ENCODE results near the gene ATP13A4. TPM values are rescaled to one million over a fixed set of nuclear protein-coding genes. Genes with fewer than 3 reads are reported as not detected.

ATP13A4 gene
- polyA plus RNA-seq, 1 donor from 2014 or later: 6.2 TPM

- Histone ChIP-seq H3K36me3 (ENCODE audit: insufficient read depth, low read length) (no peaks in the 10 kb centered on the region), H3K9me2 (ENCODE audit: insufficient read depth, low read length) (no peaks in the 10 kb centered on the region), H2AFZ (ENCODE audit: low read depth, low read length) (no peak overlapping the region), H3K4me3 (ENCODE audit: low read length) (no peak overlapping the region), H3K9ac (ENCODE audit: low read length) (no peak overlapping the region), H3F3A (ENCODE audit: insufficient read depth, low read length, poor library complexity, severe bottlenecking) (no peaks in the 10 kb centered on the region), H3K4me2 (ENCODE audit: low read length) (no peak overlapping the region), H3K27ac (ENCODE audit: low read length) (no peak overlapping the region), H3K9me3 (ENCODE audit: low read length) (no peaks in the 10 kb centered on the region), H3K79me2 (replicated peaks; ENCODE audit: insufficient read depth, low read length) (no peaks in the 10 kb centered on the region), H4K20me1 (ENCODE audit: insufficient read depth) (no peaks in the 10 kb centered on the region), H3K27me3 (ENCODE audit: insufficient read depth, low read depth, low read length) (no peaks in the 10 kb centered on the region)
- TF ChIP-seq SMC3 (conservative IDR thresholded peaks at IDR 0.05; ENCODE audit: poor library complexity): no peak
- no peak for TF ChIP-seq EP300 (conservative IDR thresholded peaks at IDR 0.05; ENCODE audit: poor library complexity, severe bottlenecking)
- TF ChIP-seq RAD21 (conservative IDR thresholded peaks at IDR 0.05): no peak
- no peak for TF ChIP-seq POLR2AphosphoS5 (IDR thresholded peaks at IDR 0.05)
- TF ChIP-seq, protein P1, sequence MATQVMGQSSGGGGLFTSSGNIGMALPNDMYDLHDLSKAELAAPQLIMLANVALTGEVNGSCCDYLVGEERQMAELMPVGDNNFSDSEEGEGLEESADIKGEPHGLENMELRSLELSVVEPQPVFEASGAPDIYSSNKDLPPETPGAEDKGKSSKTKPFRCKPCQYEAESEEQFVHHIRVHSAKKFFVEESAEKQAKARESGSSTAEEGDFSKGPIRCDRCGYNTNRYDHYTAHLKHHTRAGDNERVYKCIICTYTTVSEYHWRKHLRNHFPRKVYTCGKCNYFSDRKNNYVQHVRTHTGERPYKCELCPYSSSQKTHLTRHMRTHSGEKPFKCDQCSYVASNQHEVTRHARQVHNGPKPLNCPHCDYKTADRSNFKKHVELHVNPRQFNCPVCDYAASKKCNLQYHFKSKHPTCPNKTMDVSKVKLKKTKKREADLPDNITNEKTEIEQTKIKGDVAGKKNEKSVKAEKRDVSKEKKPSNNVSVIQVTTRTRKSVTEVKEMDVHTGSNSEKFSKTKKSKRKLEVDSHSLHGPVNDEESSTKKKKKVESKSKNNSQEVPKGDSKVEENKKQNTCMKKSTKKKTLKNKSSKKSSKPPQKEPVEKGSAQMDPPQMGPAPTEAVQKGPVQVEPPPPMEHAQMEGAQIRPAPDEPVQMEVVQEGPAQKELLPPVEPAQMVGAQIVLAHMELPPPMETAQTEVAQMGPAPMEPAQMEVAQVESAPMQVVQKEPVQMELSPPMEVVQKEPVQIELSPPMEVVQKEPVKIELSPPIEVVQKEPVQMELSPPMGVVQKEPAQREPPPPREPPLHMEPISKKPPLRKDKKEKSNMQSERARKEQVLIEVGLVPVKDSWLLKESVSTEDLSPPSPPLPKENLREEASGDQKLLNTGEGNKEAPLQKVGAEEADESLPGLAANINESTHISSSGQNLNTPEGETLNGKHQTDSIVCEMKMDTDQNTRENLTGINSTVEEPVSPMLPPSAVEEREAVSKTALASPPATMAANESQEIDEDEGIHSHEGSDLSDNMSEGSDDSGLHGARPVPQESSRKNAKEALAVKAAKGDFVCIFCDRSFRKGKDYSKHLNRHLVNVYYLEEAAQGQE (IDR thresholded peaks at IDR 0.05; ENCODE audit: borderline replicate concordance): no peak
- no peak for TF ChIP-seq CTCF (IDR thresholded peaks at IDR 0.05; ENCODE audit: poor library complexity, severe bottlenecking)
- no peak for TF ChIP-seq EZH2 (IDR thresholded peaks at IDR 0.05; ENCODE audit: borderline replicate concordance, insufficient read depth, low read length, poor library complexity, severe bottlenecking)
- TF ChIP-seq TAF1 (IDR thresholded peaks at IDR 0.05; ENCODE audit: low read depth): no peak
- no peak for TF ChIP-seq MXI1 (conservative IDR thresholded peaks at IDR 0.05; ENCODE audit: poor library complexity, severe bottlenecking)
These were observed 162.8 kb downstream of the ATP13A4 start for GRCh38 chr3:193391902-193392301.

GRCh38 chr3:193389335-193389734 is 165.4 kb downstream of the ATP13A4 start:
- H3K79me2 ChIP-seq (replicated peaks; ENCODE audit: insufficient read depth, low read length): no peaks in the 10 kb centered on the region
- H3K36me3 ChIP-seq (ENCODE audit: insufficient read depth, low read length): no peaks in the 10 kb centered on the region
- H4K20me1 ChIP-seq (ENCODE audit: insufficient read depth): no peaks in the 10 kb centered on the region
- no peaks in the 10 kb centered on the region for H3K9me2 ChIP-seq (ENCODE audit: insufficient read depth, low read length)
- no peaks in the 10 kb centered on the region for H3K27me3 ChIP-seq (ENCODE audit: insufficient read depth, low read depth, low read length)
- no peak overlapping the region for H3K4me2 ChIP-seq (ENCODE audit: low read length)
- no peak overlapping the region for H3K9ac ChIP-seq (ENCODE audit: low read length)
- no peak overlapping the region for H3K27ac ChIP-seq (ENCODE audit: low read length)
- TF ChIP-seq TAF1 (IDR thresholded peaks at IDR 0.05; ENCODE audit: low read depth) (no peak), POLR2AphosphoS5 (IDR thresholded peaks at IDR 0.05) (no peak), SMC3 (conservative IDR thresholded peaks at IDR 0.05; ENCODE audit: poor library complexity) (no peak), CTCF (IDR thresholded peaks at IDR 0.05; ENCODE audit: poor library complexity, severe bottlenecking) (no peak), EP300 (conservative IDR thresholded peaks at IDR 0.05; ENCODE audit: poor library complexity, severe bottlenecking) (no peak), RAD21 (conservative IDR thresholded peaks at IDR 0.05) (no peak), EZH2 (IDR thresholded peaks at IDR 0.05; ENCODE audit: borderline replicate concordance, insufficient read depth, low read length, poor library complexity, severe bottlenecking) (no peak)
- TF ChIP-seq, protein P1 (IDR thresholded peaks at IDR 0.05; ENCODE audit: borderline replicate concordance): no peak
- no peak overlapping the region for H2AFZ ChIP-seq (ENCODE audit: low read depth, low read length)
- no peaks in the 10 kb centered on the region for H3F3A ChIP-seq (ENCODE audit: insufficient read depth, low read length, poor library complexity, severe bottlenecking)
- no peaks in the 10 kb centered on the region for H3K9me3 ChIP-seq (ENCODE audit: low read length)
- no peak overlapping the region for H3K4me3 ChIP-seq (ENCODE audit: low read length)
